ENCODE results near the gene GLA.

The GLA gene

DNA sequence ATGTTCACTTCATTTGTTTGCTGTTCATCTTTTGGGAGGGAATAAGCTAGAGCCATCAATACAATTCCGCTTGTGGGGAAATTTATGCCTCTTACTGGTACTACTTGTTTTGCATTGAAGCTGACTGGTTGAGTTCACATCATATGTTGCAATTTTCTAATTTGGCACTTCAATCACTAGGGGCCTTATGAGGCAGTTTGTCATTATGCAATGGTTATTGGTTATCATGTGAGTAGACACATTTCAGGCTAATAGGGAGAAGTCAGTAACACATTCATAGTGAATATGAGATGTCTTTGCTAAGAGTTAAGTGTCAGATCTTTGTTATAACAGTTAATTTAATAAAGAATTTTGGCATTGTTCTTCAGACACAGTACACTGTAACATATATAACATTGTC is 11.9 kb downstream of the GLA start:
- DNase-seq: no peak

DNA sequence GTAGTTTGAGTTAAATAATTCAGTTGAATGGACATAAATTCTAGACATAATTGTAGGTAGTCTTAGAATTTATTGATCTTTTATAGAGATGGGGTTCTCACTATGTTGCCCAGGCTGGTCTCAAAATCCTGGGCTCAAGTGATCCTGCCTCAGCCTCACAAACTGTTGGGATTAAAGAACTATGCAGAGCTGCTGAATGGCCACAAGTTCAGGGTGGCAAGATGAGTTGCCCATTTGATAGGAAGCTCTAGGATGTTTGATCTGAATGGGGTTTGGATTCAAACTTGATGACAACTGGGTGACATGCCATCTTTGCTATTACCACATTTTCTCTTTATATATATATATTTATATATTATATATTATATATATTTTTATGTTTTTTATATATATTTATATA is 13.4 kb downstream of the GLA start:
- no peak for DNase-seq

DNA sequence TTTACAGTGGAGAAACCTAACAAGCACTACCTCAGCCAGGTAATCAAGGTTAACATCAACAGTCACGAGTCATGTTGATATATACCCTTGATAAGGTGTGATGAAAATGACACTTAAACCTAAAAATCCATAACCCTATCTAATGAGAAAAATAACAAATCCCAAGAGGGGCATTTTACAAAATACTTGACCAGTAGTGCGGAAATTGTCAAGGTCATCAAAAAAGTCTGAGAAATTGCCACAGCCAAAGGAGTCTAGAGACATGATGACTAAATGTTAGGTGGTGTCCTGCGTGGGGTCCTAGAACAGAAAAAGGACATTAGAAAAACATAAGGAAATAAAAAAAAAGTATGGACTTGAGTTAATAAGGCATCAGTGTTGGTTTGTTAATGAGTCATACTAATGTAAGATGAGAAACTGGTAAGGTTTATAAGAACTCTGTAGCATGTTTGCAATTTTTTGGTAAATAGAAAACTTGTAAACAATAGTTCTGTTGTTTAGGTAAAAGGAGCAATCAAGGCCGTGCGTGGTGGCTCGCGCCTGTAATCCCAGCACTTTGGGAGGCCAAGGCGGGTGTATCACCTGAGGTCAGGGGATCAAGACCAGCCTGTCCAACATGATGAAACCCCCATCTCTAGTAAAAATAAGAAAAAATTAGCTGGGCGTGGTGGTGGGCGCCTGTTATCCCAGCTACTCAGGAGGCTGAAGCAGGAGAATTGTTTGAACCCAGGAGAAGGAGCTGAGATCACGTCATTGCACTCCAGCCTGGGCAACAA is 14.0 kb downstream of the GLA start:
- DNase-seq: no peak

DNA sequence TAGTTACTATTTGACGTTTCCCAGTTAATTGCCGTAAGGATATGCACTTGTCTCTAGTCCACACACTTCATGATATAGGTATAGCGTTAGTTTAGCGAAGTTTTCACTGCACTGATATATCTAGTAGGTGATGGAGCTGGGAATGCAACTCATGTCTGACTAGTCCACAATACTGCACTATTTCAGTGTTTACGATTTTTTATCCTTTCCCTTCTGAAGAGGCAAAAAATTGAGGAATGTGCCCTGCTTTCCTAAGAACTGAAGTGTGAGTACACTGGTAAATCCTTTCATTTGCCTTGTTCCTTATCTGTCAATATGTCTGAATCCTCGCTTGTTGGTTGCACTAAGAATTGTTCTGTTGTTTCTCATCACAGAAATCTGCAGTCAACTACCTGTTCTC is 15.9 kb downstream of the GLA start:
- DNase-seq: no peak

GRCh38 chrX:101390664-101391525 is 16.8 kb downstream of the GLA start, which contains the start of gene RPL36A:
Gene RPL36A, plus strand, starts transcription at chrX:101391011. Its CDS starts 33 bp downstream, at chrX:101391044.
- peak; percentile 85 for DNase-seq

GRCh38 chrX:101388604-101389003 is 19.1 kb downstream of the GLA start:
- DNase-seq: no peak

DNA sequence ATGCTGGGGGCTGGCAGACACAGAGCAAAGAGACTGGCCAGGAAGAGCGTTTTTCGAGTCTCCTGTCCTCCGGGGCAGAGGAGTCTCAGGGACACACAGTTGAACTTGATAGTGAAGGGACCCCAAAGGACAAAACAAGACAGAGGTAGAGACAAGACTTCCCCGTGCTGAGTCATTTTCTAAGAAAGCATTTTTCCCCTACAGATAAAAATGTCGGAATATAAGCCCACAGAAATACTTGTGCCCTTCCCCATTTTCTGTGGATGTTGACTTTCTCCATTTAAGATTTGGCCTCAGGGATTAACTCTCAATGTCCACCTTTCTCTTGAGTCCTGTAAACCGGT is 21.2 kb downstream of the GLA start:
- no peak for DNase-seq

- DNase-seq: no peak
These were observed 21.8 kb downstream of the GLA start, which contains the start of gene BTK for GRCh38 chrX:101385795-101386541. Gene BTK, minus strand, starts transcription at chrX:101386191. Its CDS starts 10,907 bp downstream, at chrX:101375284.

GRCh38 chrX:101385026-101385684 is 22.6 kb downstream of the GLA start:
- no peak for DNase-seq

DNA sequence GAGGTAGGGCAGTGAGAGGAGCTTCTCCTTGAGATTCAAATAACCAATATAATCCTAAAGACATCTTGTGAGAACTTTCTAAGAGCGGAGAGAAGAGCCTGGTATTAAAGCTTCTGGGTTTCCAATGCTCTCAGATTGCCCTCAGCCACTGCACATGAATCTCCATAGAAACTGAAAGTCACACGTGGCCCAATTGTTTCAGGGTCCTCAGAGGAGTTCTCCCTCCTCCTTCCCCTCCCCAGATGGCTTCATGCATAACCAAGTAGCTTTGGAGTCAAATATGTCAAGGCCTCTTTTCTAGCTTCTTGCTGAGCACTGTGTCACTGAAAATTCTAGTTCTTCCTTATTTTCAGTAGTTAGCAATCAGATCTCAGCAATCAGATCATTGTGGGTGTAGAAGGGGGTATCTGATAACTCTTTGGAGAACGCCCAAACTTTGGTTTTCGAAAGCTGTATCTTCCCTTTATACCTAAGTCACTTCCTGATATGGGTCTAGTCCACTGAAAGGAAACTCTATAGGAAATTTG is 24.0 kb downstream of the GLA start:
- no peak for DNase-seq

- DNase-seq: no peak
These were observed 30.2 kb downstream of the GLA start for GRCh38 chrX:101377547-101377946.

DNA sequence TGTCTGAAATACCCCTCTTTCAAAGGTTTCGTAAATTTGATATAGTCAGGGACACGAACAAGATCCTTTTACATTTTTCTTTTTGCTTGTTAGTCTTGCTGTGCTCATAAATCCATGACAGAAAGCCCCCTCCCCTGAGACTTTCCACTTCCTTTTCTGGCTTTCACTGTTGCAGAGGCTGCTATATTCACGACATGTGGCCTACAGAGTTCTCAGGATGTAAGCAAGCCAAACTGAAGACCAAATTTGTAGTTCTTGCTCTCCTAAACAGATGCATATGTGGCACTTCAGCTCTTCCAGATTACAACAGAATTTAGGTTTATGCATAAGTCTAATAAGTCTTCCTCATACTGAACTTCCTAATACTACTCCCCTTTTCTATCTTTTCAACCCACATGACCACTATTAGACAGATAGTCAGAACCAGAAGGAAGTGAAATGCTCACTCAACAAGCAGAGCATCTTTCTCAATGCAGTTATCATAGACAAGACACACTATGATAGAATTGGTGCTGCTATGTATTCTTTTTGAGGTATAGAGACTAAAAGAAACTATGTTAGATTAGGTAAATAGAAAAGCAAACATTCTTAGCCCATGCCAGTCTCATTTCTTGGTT is 36.7 kb downstream of the GLA start:
- no peak for DNase-seq

DNA sequence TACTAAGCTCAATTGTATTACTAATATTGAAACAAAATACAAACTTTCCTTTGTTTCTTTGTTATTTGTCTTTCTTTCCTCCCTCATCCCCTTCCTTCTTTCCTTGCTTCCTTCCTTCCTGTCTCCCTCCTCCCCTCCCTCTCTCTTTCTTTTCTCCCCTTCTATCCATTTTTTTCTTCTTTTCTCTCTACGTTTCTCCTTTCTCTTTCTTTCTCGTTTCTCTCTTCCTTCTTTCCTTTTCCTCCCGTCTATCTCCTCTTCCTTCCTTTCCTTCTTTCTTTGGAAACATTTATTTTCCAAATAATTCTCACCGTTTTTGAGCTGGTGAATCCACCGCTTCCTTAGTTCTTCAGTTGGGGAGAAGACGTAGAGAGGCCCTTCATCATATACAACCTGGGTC is 38.0 kb downstream of the GLA start:
- no peak for DNase-seq

GRCh38 chrX:101368800-101369199 is 38.9 kb downstream of the GLA start:
- DNase-seq: no peak

GRCh38 chrX:101365301-101365795 is 42.4 kb downstream of the GLA start:
- DNase-seq: no peak

GRCh38 chrX:101362757-101363156 is 45.0 kb downstream of the GLA start:
- DNase-seq: no peak

- no peak for DNase-seq
These were observed 45.6 kb downstream of the GLA start for GRCh38 chrX:101362116-101362515.

DNA sequence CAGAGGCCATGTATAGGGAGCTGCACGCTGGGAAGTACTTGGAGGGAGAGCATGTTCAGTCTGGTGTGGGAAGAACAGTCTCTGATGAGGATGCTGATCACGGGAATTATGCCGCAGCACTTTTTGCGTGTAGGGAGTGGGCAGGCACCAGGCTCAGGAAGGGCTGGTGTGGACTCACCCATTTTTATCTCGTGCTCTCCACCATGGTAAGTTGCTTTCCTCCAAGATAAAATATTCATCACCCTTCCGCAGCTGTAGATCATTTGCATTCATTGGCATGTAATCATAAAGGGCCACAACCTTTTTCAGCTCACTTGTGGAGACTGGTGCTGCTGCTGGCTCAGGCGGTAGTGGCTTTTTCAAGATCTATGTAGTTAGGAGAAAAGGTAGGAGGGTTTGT is 47.3 kb downstream of the GLA start:
- DNase-seq: no peak

DNA sequence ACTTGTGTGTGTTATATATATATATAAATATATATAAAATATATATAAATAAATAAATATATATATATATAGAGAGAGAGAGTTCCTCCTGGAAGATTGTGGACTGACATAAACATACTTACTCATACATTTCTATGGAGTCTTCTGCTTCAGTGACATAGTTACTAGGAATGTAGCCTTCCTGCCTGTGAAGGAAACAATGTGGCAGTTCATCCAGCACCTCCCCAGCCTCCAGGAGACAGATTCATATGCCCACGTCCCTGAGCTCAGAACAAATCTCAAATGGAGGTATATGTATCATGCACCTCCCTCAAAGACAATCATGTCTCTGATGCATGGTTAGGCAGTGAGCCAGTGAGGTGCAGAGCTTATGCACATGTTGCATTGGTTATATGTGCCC is 47.8 kb downstream of the GLA start:
- DNase-seq: no peak

DNA sequence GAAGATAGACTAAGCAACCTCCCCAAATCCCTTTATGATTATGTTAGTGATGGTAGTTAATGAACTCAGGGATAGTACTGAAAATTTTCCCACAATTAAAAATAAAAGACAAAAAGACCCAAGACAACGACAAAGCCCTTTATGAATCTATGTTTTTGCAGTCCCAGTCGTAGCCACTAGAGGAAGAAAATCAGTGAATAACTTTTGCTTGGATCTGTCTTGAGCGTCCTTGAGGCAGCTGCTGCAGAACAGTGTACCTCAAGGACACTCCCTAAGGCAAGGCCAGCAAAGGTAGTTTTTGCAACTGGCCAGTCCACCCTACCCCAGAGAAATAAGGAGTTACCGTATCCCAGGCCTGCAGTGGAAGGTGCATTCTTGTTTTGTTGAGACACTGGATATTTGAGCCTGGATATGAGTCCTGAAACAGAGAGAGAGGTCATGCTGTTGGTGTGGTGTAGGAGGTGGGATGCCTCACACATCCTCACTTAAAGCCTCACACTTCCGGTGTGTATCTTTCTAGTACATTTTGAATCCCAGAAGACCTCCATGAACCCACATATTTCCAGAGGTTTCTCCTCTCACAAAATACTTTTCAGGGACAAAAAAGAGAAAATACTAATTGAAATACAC is 50.4 kb downstream of the GLA start:
- DNase-seq: no peak

- no peak for DNase-seq
These were observed 58.5 kb downstream of the GLA start for GRCh38 chrX:101349193-101349562.

All from CD4-positive, alpha-beta T cell treated with Interleukin-12 subunit alpha and Interleukin-12 subunit beta, for 1 hour (primary cell).